HepG2 (cell line): Measurements from ENCODE around the gene KLHL8. TPM values are rescaled to one million over a fixed set of nuclear protein-coding genes. Genes with fewer than 3 reads are reported as not detected.
A peak's percentile ranks its signal among the peaks of the same experiment; 100 is the strongest.

Source experiments
- ATAC-seq: fragments of 200-7000 bp; cut with Tn5 transposase; 3 replicates; pipeline ENCODE4 v1.9.1; 2020; ENCODE audit warnings: mild to moderate bottlenecking, moderate library complexity
- BruUV-seq: library from RNA; stranded (reverse); fragments of 400-500 nt; replicated peaks from 2 replicates; lab custom pipeline; 2021; lab: Mats Ljungman, UMichigan
- CTCF ChIA-PET: fragments of 300-600 bp; formaldehyde crosslinking; extraction: SDS; loops from one replicate; lab custom pipeline; 2021; ENCODE audit warnings: low total read pairs, inconsistent platforms, low intra/inter-chr PET ratio; lab: Yijun Ruan, JAX
- POLR2A ChIA-PET: fragments of 350-600 bp; sonication (Branson Sonifier 250); formaldehyde crosslinking; loops from one replicate; lab custom pipeline; 2020; ENCODE audit warnings: antibody characterized with exemption, inconsistent platforms; lab: Yijun Ruan, JAX
- DNase-seq: peaks from one replicate; pipeline ENCODE4 v3.0.0-alpha.2; 2015; ENCODE audit warnings: low spot score
- FAIRE-seq: peaks from 3 replicates; lab custom pipeline; 2011; peaks lifted over from hg19 to GRCh38; lab: Jason Lieb, UNC
- H2AFZ ChIP-seq: one replicate; pipeline ENCODE4 v1.6.1; 2011; ENCODE audit warnings: low read length, inconsistent platforms
- H3K27ac ChIP-seq: fragments of 300-600 bp; 3 replicates; pipeline ENCODE4 v1.8.0; 2011; ENCODE audit warnings: mixed run types, mild to moderate bottlenecking, mixed read lengths, low read length, inconsistent platforms; ENCODE audit not compliant: insufficient read depth; ENCODE audit errors: extremely low read length
- H3K27me3 ChIP-seq, 2 experiments: fragments of 200-600 bp in 1 of 2; 2 replicates in 1 of 2; 3 replicates in 1 of 2; pipeline versions ENCODE4 v1.6.0 to v1.8.0; 2011; ENCODE audit warnings: low read length in 2 of 2, mild to moderate bottlenecking in 2 of 2, moderate library complexity in 2 of 2, inconsistent platforms in 1 of 2; ENCODE audit not compliant: insufficient read depth in 2 of 2, control insufficient read depth in 1 of 2
- H3K36me3 ChIP-seq, 2 experiments: fragments of 200-600 bp in 1 of 2; replicated peaks in 1 of 2; 2 replicates in 1 of 2; 3 replicates in 1 of 2; pipeline versions ENCODE4 v1.5.1 to v1.8.0; 2011; ENCODE audit warnings: low read length in 2 of 2, inconsistent platforms in 1 of 2; ENCODE audit not compliant: insufficient read depth in 2 of 2, control insufficient read depth in 1 of 2
- H3K4me1 ChIP-seq: 2 replicates; pipeline ENCODE4 v1.5.1; 2012; ENCODE audit warnings: low read length, inconsistent platforms; ENCODE audit not compliant: insufficient read depth
- H3K4me2 ChIP-seq: 2 replicates; pipeline ENCODE4 v1.6.0; 2011; ENCODE audit warnings: low read depth, low read length, inconsistent platforms
- H3K4me3 ChIP-seq, 3 experiments: fragments of 200-600 bp in 1 of 3; sonication (generic), shearing (Covaris generic) in 1 of 3; replicated peaks in 1 of 3; 2 replicates each; pipeline ENCODE4 v1.5.1; 2011 to 2016; ENCODE audit warnings: low read length in 3 of 3, inconsistent platforms in 2 of 3, low read depth in 2 of 3, mild to moderate bottlenecking in 2 of 3, control low read depth in 1 of 3, mixed read lengths in 1 of 3; ENCODE audit not compliant: insufficient read depth in 1 of 3
- H3K79me2 ChIP-seq: one replicate; pipeline ENCODE4 v1.6.1; 2011; ENCODE audit warnings: low read length, inconsistent platforms; ENCODE audit not compliant: insufficient read depth
- H3K9ac ChIP-seq: 2 replicates; pipeline ENCODE4 v1.6.0; 2011; ENCODE audit warnings: mild to moderate bottlenecking, low read depth, low read length, inconsistent platforms; ENCODE audit not compliant: insufficient read depth
- H3K9me3 ChIP-seq: 2 replicates; pipeline ENCODE4 v1.5.1; 2012; ENCODE audit warnings: mild to moderate bottlenecking, low read length
- H4K20me1 ChIP-seq: 2 replicates; pipeline ENCODE4 v1.6.0; 2011; ENCODE audit warnings: inconsistent platforms, mild to moderate bottlenecking, low read length, moderate library complexity; ENCODE audit not compliant: insufficient read depth
- CREB1 ChIP-seq, 2 experiments: fragments of 450-650 bp in 1 of 2; IDR thresholded peaks; 2 replicates each; pipeline ENCODE4 v1.6.1; 2016 to 2017; ENCODE audit warnings: control low read depth in 1 of 2, mild to moderate bottlenecking in 1 of 2, missing compliant biosample characterization in 1 of 2, missing genetic modification characterization in 1 of 2
- MIXL1 ChIP-seq: IDR thresholded peaks from 2 replicates; pipeline ENCODE4 v1.6.1; 2016
- PAWR ChIP-seq: sonication (generic); formaldehyde crosslinking; IDR thresholded peaks from 2 replicates; pipeline ENCODE4 v1.4.0; 2020; ENCODE audit warnings: missing genetic modification reagents, mild to moderate bottlenecking, borderline replicate concordance
- PHF21A ChIP-seq: sonication (generic); formaldehyde crosslinking; IDR thresholded peaks from 2 replicates; pipeline ENCODE4 v1.5.0; 2020; ENCODE audit warnings: mild to moderate bottlenecking, missing genetic modification reagents
- TCF12 ChIP-seq, 2 experiments: fragments of 450-650 bp in 1 of 2; sonication (generic) in 1 of 2; formaldehyde crosslinking in 1 of 2; IDR thresholded peaks; 2 replicates each; pipeline versions ENCODE4 v1.6.1 to v1.8.0; 2017 to 2022; ENCODE audit warnings: antibody characterized with exemption in 1 of 2, mild to moderate bottlenecking in 1 of 2, missing genetic modification reagents in 1 of 2, moderate library complexity in 1 of 2
- WGBS: methylation state at CpG from one replicate; pipeline ENCODE4 v1.1.6; 2017; ENCODE audit warnings: low lambda C conversion rate; 5-methylcytosine and 5-hydroxymethylcytosine counted together
- in situ Hi-C: cut with HindIII; loops from 2 replicates; pipeline ENCODE4 v1.10.0; 2017; ENCODE audit warnings: low pct_unique_long_range_greater_than_20kb; ENCODE audit not compliant: extremely low pct_ligation_motif_present
- intact Hi-C: fragments of 100-400 bp; cut with micrococcal nuclease; formaldehyde crosslinking; loops from one replicate; pipeline ENCODE4 v1.10.0; 2022; ENCODE audit not compliant: unreplicated experiment
- polyA plus RNA-seq, 8 experiments: library from polyadenylated mRNA; depleted of rRNA in 3 of 8; stranded (reverse) in 7 of 8; unstranded in 1 of 8; fragments of >200 nt; fragmentation: Illumina TruSeq in 4 of 8; extraction: Trizol in 4 of 8; gene quantifications; 2 replicates each; pipeline versions ENCODE4 v1.2.1 to v1.2.3, GENCODE V29; 2011 to 2016; ENCODE audit warnings: low read depth in 4 of 8, missing spikeins in 1 of 8, mixed read lengths in 1 of 8; ENCODE audit not compliant: insufficient read depth in 1 of 8
- total RNA-seq, 5 experiments: library from RNA; depleted of rRNA; stranded (reverse); fragments of >200 nt; fragmentation: Illumina TruSeq; extraction: Trizol; gene quantifications; 2 replicates each; pipeline ENCODE4 v1.2.3, GENCODE V29; 2016; ENCODE audit warnings: low read depth in 1 of 5

Gene KLHL8
- total and polyA plus RNA-seq, 2 of the 13 experiments (the other 11 are each of a cell fraction or from before 2014, with no cell fraction given), result 2.8 to 11.7 TPM

DNA sequence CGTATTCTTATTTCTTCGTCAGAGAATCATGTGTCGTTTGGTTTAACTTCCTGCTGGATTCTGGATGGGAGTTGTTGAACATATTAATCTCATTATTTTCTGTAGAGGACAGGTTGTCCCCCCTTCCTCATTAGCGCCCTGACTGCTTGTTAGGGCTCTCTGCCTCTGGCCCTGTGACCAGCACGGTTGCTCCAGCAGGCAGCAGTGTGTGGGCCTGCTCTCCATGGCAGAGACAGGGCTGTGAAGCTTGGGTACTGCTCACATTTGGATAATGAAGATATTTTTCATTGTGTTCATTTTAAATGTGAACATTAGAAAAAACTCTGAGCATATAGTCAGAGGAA is 102.7 kb downstream of the KLHL8 start:
- Histone ChIP-seq H3K27ac (no peak overlapping the region), H3K4me2 (no peak overlapping the region), H3K36me3 (peaks cover 20 to 70% of the 10 kb centered on the region in 2 experiments), H3K79me2 (peaks cover 3% of the 10 kb centered on the region), H3K27me3 (no peaks in the 10 kb centered on the region), H3K9ac (no peak overlapping the region), H3K4me3 (no peak overlapping the region), H2AFZ (no peak overlapping the region), H4K20me1 (no peaks in the 10 kb centered on the region), H3K4me1 (peaks cover 34% of the 10 kb centered on the region), H3K9me3 (no peaks in the 10 kb centered on the region)
- BruUV-seq, result no TSS peak
- no peak for FAIRE-seq
- TF ChIP-seq TCF12 (IDR thresholded peaks at IDR 0.05) (no peak), TCF12 (CRISPR knock-in tag; IDR thresholded peaks at IDR 0.05) (no peak), PHF21A (CRISPR knock-in tag) (no peak), PAWR (no peak), MIXL1 (no peak)
- WGBS, result 97% methylated on average over 5 of the region's 5 CpGs
- no peak for DNase-seq
- ChIA-PET POLR2A (no interaction called here), CTCF (no interaction called here)
- ATAC-seq, result no peak
- intact Hi-C loops, result no loop called here
- in situ Hi-C loops, result no loop called here

DNA sequence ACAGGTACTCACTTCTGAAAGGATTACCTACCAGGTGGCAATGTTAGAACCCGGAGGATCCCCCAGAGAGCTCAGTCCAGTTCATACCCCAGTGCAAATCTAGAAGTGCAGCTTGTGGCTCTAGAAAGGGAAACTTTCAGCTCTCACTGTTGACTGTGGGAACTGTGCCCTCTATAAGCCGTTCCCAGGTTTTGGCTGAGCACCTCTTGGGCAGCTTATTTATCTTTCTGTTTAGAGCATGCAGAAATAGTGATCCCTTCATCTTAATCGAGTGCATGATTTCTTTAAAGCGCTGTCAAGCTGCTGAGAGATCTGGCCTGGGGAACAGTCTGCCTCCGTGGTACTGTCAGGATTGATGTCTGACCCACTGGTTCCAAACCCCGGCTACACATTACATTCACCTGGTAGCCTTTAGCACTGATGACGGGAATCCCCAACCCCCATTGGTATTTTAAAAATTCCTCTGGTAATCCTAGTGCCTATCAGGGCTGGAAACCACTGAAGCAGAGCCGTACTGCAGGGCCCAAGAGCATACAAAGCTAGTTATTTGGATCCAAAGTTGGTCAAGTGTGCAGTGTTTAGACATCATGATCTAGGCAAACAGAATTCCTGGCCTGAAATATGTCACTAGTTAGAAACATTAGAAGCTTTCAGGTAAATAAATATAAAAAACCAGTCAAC is 103.2 kb downstream of the KLHL8 start:
- no TSS peak for BruUV-seq

More for the DNA sequence above, 103.2 kb downstream of the KLHL8 start:
- Histone ChIP-seq H3K27me3 (no peaks in the 10 kb centered on the region), H3K4me2 (no peak overlapping the region), H4K20me1 (no peaks in the 10 kb centered on the region), H2AFZ (no peak overlapping the region)
- DNase-seq (peak; percentile 48), ATAC-seq (peak; percentile 32; the same call in 2 of the 3 replicates)
- intact Hi-C loops (no loop called here), in situ Hi-C loops (no loop called here)
- CTCF ChIA-PET, result no interaction called here
- no peak for TF ChIP-seq CREB1 (IDR thresholded peaks at IDR 0.05)
- TF ChIP-seq CREB1 (CRISPR knock-in tag; IDR thresholded peaks at IDR 0.05), result no peak
- TF ChIP-seq, all 625 proteins: peak for 0
- no peak overlapping the region for H3K4me3 ChIP-seq
- WGBS, result 71% methylated on average over 7 of the region's 8 CpGs
- no peak overlapping the region for H3K27ac ChIP-seq
- H3K9ac ChIP-seq, result no peak overlapping the region
- FAIRE-seq, result no peak
- H3K36me3 ChIP-seq, result peaks cover 20 to 71% of the 10 kb centered on the region in 2 experiments
- POLR2A ChIA-PET, result no interaction called here
- no peaks in the 10 kb centered on the region for H3K9me3 ChIP-seq
- peaks cover 34% of the 10 kb centered on the region for H3K4me1 ChIP-seq
- peaks cover 3% of the 10 kb centered on the region for H3K79me2 ChIP-seq
